AG04449 (cell line): ENCODE measurements around the gene C3orf38.
"Not testable (repeated sequence)": the region's sequence is repeated elsewhere in the genome, so short reads cannot be mapped to it uniquely, and the experiment has no call there.

Source experiments
- CTCF ChIA-PET: fragments of 350-600 bp; formaldehyde crosslinking; extraction: SDS; loops from one replicate; lab custom pipeline; 2021; ENCODE audit warnings: antibody characterized with exemption; lab: Yijun Ruan, JAX
- POLR2A ChIA-PET: fragments of 400-600, 350-600 bp; formaldehyde crosslinking; extraction: SDS; loops from one replicate; lab custom pipeline; 2020; ENCODE audit warnings: antibody characterized with exemption, inconsistent platforms; lab: Yijun Ruan, JAX
- DNase-seq: peaks from one replicate; pipeline ENCODE4 v3.0.0-alpha.2; 2010; ENCODE audit warnings: low read depth, low spot score
- H3K4me3 ChIP-seq: 2 replicates; pipeline ENCODE4 v1.5.1; 2011; ENCODE audit warnings: low read depth, mild to moderate bottlenecking, control low read depth, low read length
- CTCF ChIP-seq: IDR thresholded peaks from one replicate; pipeline ENCODE4 v1.5.1; 2011; ENCODE audit warnings: mild to moderate bottlenecking, moderate library complexity, low read length, control low read depth, inconsistent platforms; ENCODE audit not compliant: insufficient read depth; ENCODE audit errors: missing control alignments

The C3orf38 gene

DNA sequence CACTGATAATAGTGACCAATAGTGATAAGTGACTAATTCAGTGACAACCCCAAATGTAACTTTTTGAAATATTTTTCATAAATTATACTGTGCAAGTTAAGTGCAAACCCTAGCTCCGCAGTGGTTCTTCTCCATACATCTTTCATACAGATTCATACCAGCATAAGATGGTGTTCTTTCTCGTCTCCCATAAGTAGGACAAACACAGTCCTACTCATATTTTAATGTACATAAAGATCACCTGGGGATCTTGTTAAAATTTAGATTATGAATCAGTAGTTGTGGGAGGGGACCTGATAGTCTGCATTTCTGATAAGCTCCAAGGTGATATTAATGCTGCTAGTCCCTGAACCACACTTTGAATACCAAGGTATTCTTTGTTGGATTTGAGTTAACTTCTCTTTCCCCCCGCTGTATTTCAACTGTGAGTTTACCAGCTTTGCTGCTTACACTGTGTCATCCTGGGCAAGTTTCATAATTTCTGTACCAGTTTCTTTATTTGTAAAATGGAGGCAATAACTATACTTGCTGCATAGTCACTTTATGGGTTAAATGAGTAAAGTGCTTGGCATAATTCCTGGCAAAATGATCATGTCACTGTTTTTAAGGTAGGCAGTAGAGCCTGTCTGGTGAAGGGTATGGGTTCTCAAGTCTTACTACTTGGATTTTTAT, 34.7 kb upstream of the C3orf38 start:
- no peak overlapping the region for H3K4me3 ChIP-seq
- CTCF ChIA-PET: interaction anchor here (1.1 to 6.4 kb wide), 7 partner anchors 9 to 110 kb away, joined by 3 to 49 read pairs (median 10); no protein-coding TSS in a partner anchor
- DNase-seq: no peak
- POLR2A ChIA-PET: no interaction called here
- no peak for TF ChIP-seq CTCF

GRCh38 chr3:88117683-88118082, 32.1 kb upstream of the C3orf38 start:
- DNase-seq: no peak
- no peak for TF ChIP-seq CTCF
- H3K4me3 ChIP-seq: no peak overlapping the region
- ChIA-PET POLR2A (no interaction called here), CTCF (no interaction called here)

- POLR2A ChIA-PET, CTCF ChIA-PET, DNase-seq, H3K4me3 ChIP-seq: not testable (repeated sequence)
These were observed 31.2 kb upstream of the C3orf38 start for GRCh38 chr3:88118603-88119002.

GRCh38 chr3:88123526-88123925, 26.2 kb upstream of the C3orf38 start:
- DNase-seq: no peak
- ChIA-PET POLR2A (no interaction called here), CTCF (interaction anchor here (0.9 to 4.3 kb wide), 5 partner anchors 8 to 109 kb away, joined by 3 to 41 read pairs (median 3); no protein-coding TSS in a partner anchor)
- no peak for TF ChIP-seq CTCF
- H3K4me3 ChIP-seq: no peak overlapping the region

- no peak overlapping the region for H3K4me3 ChIP-seq
- ChIA-PET CTCF (interaction anchor here (0.8 to 4.9 kb wide), 3 partner anchors 8 to 19 kb away, joined by 3 to 49 read pairs (median 3); no protein-coding TSS in a partner anchor), POLR2A (no interaction called here)
- no peak for DNase-seq
- TF ChIP-seq CTCF: no peak
These were observed 18.1 kb upstream of the C3orf38 start for GRCh38 chr3:88131695-88132094.

DNA sequence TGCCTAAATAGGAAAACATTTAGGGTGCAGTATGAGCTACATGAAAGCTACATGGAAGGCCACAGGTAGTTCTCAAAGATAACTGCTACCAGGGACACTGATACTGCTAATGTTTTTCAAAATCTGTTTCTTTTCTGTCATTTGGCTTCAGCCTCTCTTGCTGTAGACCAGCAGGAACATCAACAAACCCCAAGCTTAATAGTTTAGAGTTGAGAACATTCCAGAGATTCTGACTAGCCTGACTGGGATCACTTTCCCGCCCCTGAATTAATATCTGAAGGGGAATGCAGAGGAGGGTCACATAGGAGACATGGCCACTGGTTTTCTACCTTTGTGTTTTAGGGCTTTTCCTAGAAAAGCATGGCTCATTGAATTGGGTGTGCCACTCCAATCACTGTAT, 16.9 kb upstream of the C3orf38 start:
- POLR2A ChIA-PET: no interaction called here
- no peak for TF ChIP-seq CTCF
- no peak overlapping the region for H3K4me3 ChIP-seq
- no peak for DNase-seq
- CTCF ChIA-PET: interaction anchor here (4.9 kb wide), 1 partner anchor 20 kb away, joined by 49 read pairs; no protein-coding TSS in a partner anchor
